ENCODE measurements around the gene MYBPC2. TPM values are rescaled to one million over a fixed set of nuclear protein-coding genes. Genes with fewer than 3 reads are reported as not detected.
A peak's percentile ranks its signal among the peaks of the same experiment; 100 is the strongest.

Gene MYBPC2
- total and polyA plus RNA-seq, 9 of the 15 experiments (the other 6 are each of a cell fraction or from before 2014, with no cell fraction given), result 0.01 to 0.14 (median 0.04) TPM; not detected in 6

GRCh38 chr19:50511069-50511822 is 78.6 kb downstream of the MYBPC2 start, which contains the start of gene JOSD2 (continued):
- TF ChIP-seq NCOR1 (IDR thresholded peaks at IDR 0.05) (0 out of 2 replicates have a peak, but pooled peaks have one; percentile 34), FOXJ2 (tag; IDR thresholded peaks at IDR 0.05) (0 out of 2 replicates have a peak, but pooled peaks have one; percentile 60), E2F8 (IDR thresholded peaks at IDR 0.05; ENCODE audit: low read depth, partially characterized antibody) (peak; percentile 94), MNT (conservative IDR thresholded peaks at IDR 0.05) (peak; percentile 89 to 96), ZNF79 (CRISPR knock-in tag; IDR thresholded peaks at IDR 0.05; ENCODE audit: low read depth) (no peak), TSHZ1 (CRISPR knock-in tag; IDR thresholded peaks at IDR 0.05) (no peak), DMBX1 (CRISPR knock-in tag; IDR thresholded peaks at IDR 0.05; ENCODE audit: borderline replicate concordance) (peak; percentile 9; the same call in 1 of the 2 replicates), CXXC5 (CRISPR knock-in tag; IDR thresholded peaks at IDR 0.05) (peak; percentile 99), KDM5B (IDR thresholded peaks at IDR 0.05; ENCODE audit: insufficient replicate concordance, low read depth, low read length) (no peak), POLR2H (tag; IDR thresholded peaks at IDR 0.05; ENCODE audit: low read depth) (peak; percentile 66; the same call in 1 of the 2 replicates), CTCF (IDR thresholded peaks at IDR 0.05 in 2 of 3, conservative IDR thresholded peaks at IDR 0.05 in 1 of 3; ENCODE audit: insufficient read depth in 2 of 3, low read depth in 1 of 3, low read length in 3 of 3) (peak in 1 of 3 experiments; percentile 11; a peak in 1 of 6 replicates), RB1 (IDR thresholded peaks at IDR 0.05; ENCODE audit: low read depth) (peak; percentile 71; the same call in 1 of the 2 replicates), LARP7 (IDR thresholded peaks at IDR 0.05) (peak; percentile 87; the same call in 1 of the 2 replicates), CBX5 (IDR thresholded peaks at IDR 0.05; ENCODE audit: borderline replicate concordance, low read depth) (0 out of 2 replicates have a peak, but pooled peaks have one; percentile 66), CGGBP1 (CRISPR knock-in tag; IDR thresholded peaks at IDR 0.05) (peak; percentile 81; the same call in 1 of the 2 replicates), TBP (optimal IDR thresholded peaks at IDR 0.05; ENCODE audit: low read depth, low read length) (peak; percentile 27)

Data from K562 (cell line).